BLaER1 treated with 17β-estradiol and CSF1 and Interleukin-3, amounts not matched to agents 10 nM and 100 nM (cell line): Measurements from ENCODE around the gene SP3.

ENCODE experiments used
- H3K27ac ChIP-seq, 11 experiments: shearing (Covaris generic); formaldehyde crosslinking; 2 replicates each; pipeline ENCODE4 v1.8.1; 2022
- H3K27me3 ChIP-seq, 11 experiments: shearing (Covaris generic); formaldehyde crosslinking; 2 replicates each; pipeline ENCODE4 v1.8.1; 2022
- H3K36me3 ChIP-seq, 11 experiments: shearing (Covaris generic); formaldehyde crosslinking; 2 replicates each; pipeline ENCODE4 v1.8.1; 2022
- H3K4me1 ChIP-seq, 10 experiments: shearing (Covaris generic); formaldehyde crosslinking; 2 replicates each; pipeline ENCODE4 v1.8.1; 2022
- H3K4me2 ChIP-seq, 11 experiments: shearing (Covaris generic); formaldehyde crosslinking; 2 replicates each; pipeline ENCODE4 v1.8.1; 2022
- H3K4me3 ChIP-seq, 10 experiments: shearing (Covaris generic); formaldehyde crosslinking; 2 replicates each; pipeline ENCODE4 v1.8.1; 2022
- H3K9ac ChIP-seq, 11 experiments: shearing (Covaris generic); formaldehyde crosslinking; 2 replicates each; pipeline ENCODE4 v1.8.1; 2022
- H3K9me3 ChIP-seq, 11 experiments: shearing (Covaris generic); formaldehyde crosslinking; replicated peaks in 1 of 11; 2 replicates each; pipeline ENCODE4 v1.8.1; 2022
- H4K20me1 ChIP-seq, 11 experiments: shearing (Covaris generic); formaldehyde crosslinking; 2 replicates each; pipeline ENCODE4 v1.8.1; 2022
- Cebpa-rat ChIP-seq, 11 experiments: shearing (Covaris generic); IDR thresholded peaks; 2 replicates each; pipeline ENCODE4 v1.8.1; 2022

Gene SP3

DNA sequence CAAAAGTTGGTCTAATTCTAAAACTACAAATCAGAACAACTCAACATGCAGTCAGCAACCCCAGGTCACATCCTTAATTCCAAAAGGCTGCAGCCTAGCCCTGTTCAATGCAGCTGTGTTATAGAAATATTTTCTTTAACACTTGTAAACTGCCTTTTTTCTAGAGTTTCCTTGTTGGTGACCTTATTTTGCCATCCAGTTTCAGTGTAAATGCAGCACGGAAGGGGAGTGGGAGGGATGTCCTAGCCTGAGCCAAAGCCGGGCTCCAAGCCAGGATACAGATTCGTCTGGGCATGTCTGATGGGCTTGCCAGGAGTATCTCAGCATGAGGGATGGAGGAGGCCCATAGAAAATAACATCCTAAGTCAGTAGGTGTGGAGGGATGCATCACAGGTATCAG, 17.7 kb upstream of the SP3 start:
- Histone ChIP-seq H4K20me1 (no peaks in the 10 kb centered on the region), H3K27ac (no peak overlapping the region), H3K27me3 (no peaks in the 10 kb centered on the region), H3K36me3 (no peaks in the 10 kb centered on the region), H3K4me1 (peaks cover 6 to 23% (median 11%) of the 10 kb centered on the region in 10 experiments; a peak in 19 of 20 replicates), H3K4me2 (peak overlapping the region in 7 of 11 experiments; percentile 25 to 57 (median 47); a peak in 13 of 22 replicates), H3K4me3 (no peak overlapping the region), H3K9me3 (no peaks in the 10 kb centered on the region), H3K9ac (no peak overlapping the region)
- TF ChIP-seq Cebpa-rat (IDR thresholded peaks at IDR 0.05), result no peak

- H3K9ac ChIP-seq, result no peak overlapping the region
- no peaks in the 10 kb centered on the region for H4K20me1 ChIP-seq
- H3K4me2 ChIP-seq, result peak overlapping the region in 7 of 11 experiments; percentile 25 to 57 (median 47); a peak in 13 of 22 replicates
- no peak overlapping the region for H3K27ac ChIP-seq
- H3K9me3 ChIP-seq, result no peaks in the 10 kb centered on the region
- H3K27me3 ChIP-seq, result no peaks in the 10 kb centered on the region
- peaks cover 6 to 21% (median 10%) of the 10 kb centered on the region in 10 experiments; a peak in 19 of 20 replicates for H3K4me1 ChIP-seq
- no peak for TF ChIP-seq Cebpa-rat (IDR thresholded peaks at IDR 0.05)
- no peak overlapping the region for H3K4me3 ChIP-seq
- no peaks in the 10 kb centered on the region for H3K36me3 ChIP-seq
These were observed 17.1 kb upstream of the SP3 start for GRCh38 chr2:173982182-173982714.

- Histone ChIP-seq H3K4me2 (no peak overlapping the region), H3K27me3 (no peaks in the 10 kb centered on the region), H3K27ac (no peak overlapping the region), H3K4me1 (peaks cover 4 to 14% (median 9%) of the 10 kb centered on the region in 10 experiments; a peak in 19 of 20 replicates), H3K9me3 (no peaks in the 10 kb centered on the region), H4K20me1 (no peaks in the 10 kb centered on the region), H3K9ac (no peak overlapping the region), H3K4me3 (no peak overlapping the region), H3K36me3 (no peaks in the 10 kb centered on the region)
- TF ChIP-seq Cebpa-rat (IDR thresholded peaks at IDR 0.05), result 0 out of 22 replicates have a peak, but pooled peaks of 1 of the 11 experiments have one; percentile 19
These were observed 16.3 kb upstream of the SP3 start for GRCh38 chr2:173981520-173981919.

GRCh38 chr2:173979751-173980351, 14.7 kb upstream of the SP3 start:
- Histone ChIP-seq H3K4me2 (no peak overlapping the region), H3K4me1 (peaks cover 0 to 10% (median 9%) of the 10 kb centered on the region in 10 experiments; a peak in 15 of 20 replicates), H3K9ac (no peak overlapping the region), H3K27me3 (no peaks in the 10 kb centered on the region), H3K4me3 (no peak overlapping the region), H3K27ac (no peak overlapping the region), H3K36me3 (no peaks in the 10 kb centered on the region), H3K9me3 (no peaks in the 10 kb centered on the region), H4K20me1 (no peaks in the 10 kb centered on the region)
- TF ChIP-seq Cebpa-rat (IDR thresholded peaks at IDR 0.05), result no peak

DNA sequence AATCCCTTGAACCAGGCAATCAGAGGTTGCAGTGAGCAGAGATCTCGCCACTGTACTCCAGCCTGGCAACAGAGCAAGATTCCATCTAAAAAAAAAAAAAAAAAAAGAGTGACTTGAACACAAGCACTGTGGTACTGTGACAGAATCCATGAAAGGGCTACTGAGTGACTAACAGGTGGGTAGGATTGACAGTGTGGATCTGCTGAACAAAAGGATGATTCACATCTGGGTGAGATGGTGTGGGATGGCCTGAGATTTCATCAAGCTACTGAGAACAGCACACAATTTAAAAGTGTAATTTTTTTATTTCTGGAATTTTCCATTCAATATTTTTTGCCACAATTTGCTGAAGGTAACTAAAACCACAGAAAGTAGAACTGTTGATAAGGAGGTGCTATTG, 13.3 kb upstream of the SP3 start:
- Histone ChIP-seq H3K9me3 (no peaks in the 10 kb centered on the region), H3K36me3 (no peaks in the 10 kb centered on the region), H3K27me3 (no peaks in the 10 kb centered on the region), H3K9ac (no peak overlapping the region), H3K4me1 (peaks cover 0 to 10% (median 9%) of the 10 kb centered on the region in 10 experiments; a peak in 15 of 20 replicates), H3K4me3 (no peak overlapping the region), H3K27ac (no peak overlapping the region), H4K20me1 (no peaks in the 10 kb centered on the region), H3K4me2 (no peak overlapping the region)
- TF ChIP-seq Cebpa-rat (IDR thresholded peaks at IDR 0.05), result no peak

- H3K4me2 ChIP-seq, result no peak overlapping the region
- H3K27ac ChIP-seq, result no peak overlapping the region
- H3K9me3 ChIP-seq, result no peaks in the 10 kb centered on the region
- H3K4me3 ChIP-seq, result no peak overlapping the region
- no peak for TF ChIP-seq Cebpa-rat (IDR thresholded peaks at IDR 0.05)
- no peak overlapping the region for H3K9ac ChIP-seq
- no peaks in the 10 kb centered on the region for H3K27me3 ChIP-seq
- no peaks in the 10 kb centered on the region for H4K20me1 ChIP-seq
- H3K36me3 ChIP-seq, result no peaks in the 10 kb centered on the region
- H3K4me1 ChIP-seq, result peaks cover 0 to 16% (median 6%) of the 10 kb centered on the region in 10 experiments; a peak in 14 of 20 replicates
These were observed 7.5 kb upstream of the SP3 start for GRCh38 chr2:173972636-173973035.

GRCh38 chr2:173972165-173972564, 7.0 kb upstream of the SP3 start:
- TF ChIP-seq Cebpa-rat (IDR thresholded peaks at IDR 0.05), result no peak
- Histone ChIP-seq H3K9ac (no peak overlapping the region), H3K4me1 (peaks cover 4 to 21% (median 10%) of the 10 kb centered on the region in 10 experiments), H3K4me3 (no peak overlapping the region), H3K27ac (no peak overlapping the region), H3K9me3 (no peaks in the 10 kb centered on the region), H4K20me1 (no peaks in the 10 kb centered on the region), H3K4me2 (no peak overlapping the region), H3K36me3 (no peaks in the 10 kb centered on the region), H3K27me3 (no peaks in the 10 kb centered on the region)

DNA sequence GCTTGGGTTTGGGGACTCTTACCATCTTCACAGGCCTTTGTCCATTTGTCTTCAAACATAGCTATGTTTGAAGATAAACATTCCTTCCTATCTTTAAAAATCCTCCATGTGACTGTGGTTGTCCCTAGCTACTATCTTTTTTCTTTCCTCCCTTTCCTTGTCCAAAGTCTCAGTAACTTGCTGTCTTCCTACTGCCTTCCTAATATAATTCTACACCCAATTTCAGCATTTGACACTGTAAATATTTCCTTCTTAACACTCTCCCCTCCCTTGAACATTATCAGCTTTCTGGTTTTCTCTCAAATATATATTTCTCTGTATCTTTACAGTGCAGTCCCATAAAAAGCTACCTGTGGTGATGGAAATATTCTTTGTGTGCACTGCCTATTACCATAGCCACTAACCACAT, 5.3 kb upstream of the SP3 start:
- no peaks in the 10 kb centered on the region for H4K20me1 ChIP-seq
- no peaks in the 10 kb centered on the region for H3K9me3 ChIP-seq
- H3K4me1 ChIP-seq, result peaks cover 16 to 31% (median 22%) of the 10 kb centered on the region in 10 experiments
- no peaks in the 10 kb centered on the region for H3K27me3 ChIP-seq
- no peak overlapping the region for H3K9ac ChIP-seq
- H3K27ac ChIP-seq, result no peak overlapping the region
- H3K4me2 ChIP-seq, result no peak overlapping the region
- H3K36me3 ChIP-seq, result no peaks in the 10 kb centered on the region
- TF ChIP-seq Cebpa-rat (IDR thresholded peaks at IDR 0.05), result no peak
- no peak overlapping the region for H3K4me3 ChIP-seq

DNA sequence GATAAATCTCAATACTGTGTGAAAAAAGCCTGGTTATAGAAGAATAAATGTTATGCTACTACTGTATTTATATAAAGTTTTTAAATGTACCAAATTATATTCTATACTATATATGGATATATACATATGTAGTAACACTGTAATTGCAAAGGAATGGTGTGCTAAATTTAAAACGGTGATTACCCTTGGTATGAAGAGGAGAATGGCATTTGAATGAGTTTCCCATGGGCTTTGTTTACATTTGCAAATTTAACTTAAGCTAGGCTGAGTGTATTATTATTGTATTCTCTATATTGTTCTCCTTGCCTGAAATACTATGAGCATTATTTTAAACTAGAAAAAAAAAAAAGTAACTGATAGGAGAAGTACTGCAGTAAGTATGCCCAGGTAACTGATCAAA, 4.7 kb upstream of the SP3 start:
- no peaks in the 10 kb centered on the region for H4K20me1 ChIP-seq
- no peak for TF ChIP-seq Cebpa-rat (IDR thresholded peaks at IDR 0.05)
- no peak overlapping the region for H3K4me3 ChIP-seq
- H3K4me2 ChIP-seq, result no peak overlapping the region
- H3K9me3 ChIP-seq, result no peaks in the 10 kb centered on the region
- peaks cover 16 to 31% (median 22%) of the 10 kb centered on the region in 10 experiments for H3K4me1 ChIP-seq
- H3K36me3 ChIP-seq, result no peaks in the 10 kb centered on the region
- H3K9ac ChIP-seq, result no peak overlapping the region
- H3K27me3 ChIP-seq, result no peaks in the 10 kb centered on the region
- H3K27ac ChIP-seq, result no peak overlapping the region

GRCh38 chr2:173968551-173968950, 3.4 kb upstream of the SP3 start:
- H3K36me3 ChIP-seq, result no peaks in the 10 kb centered on the region
- no peak overlapping the region for H3K9ac ChIP-seq
- H3K27ac ChIP-seq, result no peak overlapping the region
- H4K20me1 ChIP-seq, result no peaks in the 10 kb centered on the region
- H3K4me3 ChIP-seq, result no peak overlapping the region
- TF ChIP-seq Cebpa-rat (IDR thresholded peaks at IDR 0.05), result no peak
- H3K27me3 ChIP-seq, result no peaks in the 10 kb centered on the region
- no peaks in the 10 kb centered on the region for H3K9me3 ChIP-seq
- peaks cover 16 to 31% (median 22%) of the 10 kb centered on the region in 10 experiments for H3K4me1 ChIP-seq
- peak overlapping the region in 5 of 11 experiments; percentile 23 to 93 (median 51); a peak in 8 of 22 replicates for H3K4me2 ChIP-seq
